ENCODE measurements around the gene FSHR.

DNA sequence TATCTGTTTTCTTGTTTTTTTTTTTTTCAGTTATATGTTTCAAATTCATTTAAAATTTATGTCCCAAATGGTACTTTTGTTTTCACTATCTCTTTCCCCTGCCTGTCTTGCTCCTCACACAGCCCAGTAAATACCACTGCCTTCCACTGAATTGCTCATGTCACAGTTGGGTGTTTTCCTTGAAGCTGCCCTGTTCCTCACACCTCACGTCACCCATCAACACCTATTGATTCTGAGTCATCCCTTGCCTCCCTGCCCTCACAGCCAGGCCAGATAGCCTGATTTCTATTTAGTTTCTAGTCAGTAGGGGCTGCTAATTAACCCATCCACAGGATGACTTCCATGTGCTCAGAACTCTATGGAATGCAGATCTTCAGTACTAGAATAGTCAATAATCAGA lies 25.3 kb downstream of the FSHR start:
- TF ChIP-seq CTCF (conservative IDR thresholded peaks at IDR 0.05; ENCODE audit: low read length) = no peak
- TF ChIP-seq EZH2phosphoT487 (IDR thresholded peaks at IDR 0.05; ENCODE audit: borderline replicate concordance) = no peak
